ENCODE data around the gene GALNT1. TPM values are rescaled to one million over a fixed set of nuclear protein-coding genes. Genes with fewer than 3 reads are reported as not detected.
"Not testable (repeated sequence)": the region's sequence is repeated elsewhere in the genome, so short reads cannot be mapped to it uniquely, and the experiment has no call there.

GALNT1 gene
- total RNA-seq, 1 donor from 2014 or later: 270 TPM

DNA sequence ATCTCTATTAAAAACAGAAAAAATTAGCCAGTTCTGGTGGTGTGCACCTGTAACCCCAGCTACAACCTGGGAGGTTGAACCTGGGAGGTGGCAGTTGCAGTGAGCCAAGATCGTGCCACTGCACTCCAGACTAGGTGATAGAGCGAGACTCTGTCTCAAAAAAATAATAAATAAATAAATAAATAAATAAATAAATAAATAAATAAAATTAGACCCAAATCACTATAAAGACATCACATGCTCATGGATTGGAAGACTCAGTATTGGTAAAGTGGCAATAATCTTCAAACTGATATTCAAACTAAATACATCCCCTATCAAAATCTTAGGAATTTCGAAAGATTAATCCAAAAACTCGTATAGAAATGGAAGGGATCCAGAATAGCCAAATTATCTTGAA lies 15.5 kb upstream of the GALNT1 start:
- H3K4me3 Mint-ChIP-seq (ENCODE audit: unreplicated experiment): no peak overlapping the region
- H3K27ac Mint-ChIP-seq (ENCODE audit: unreplicated experiment): no peak overlapping the region
- TF ChIP-seq, protein P1, sequence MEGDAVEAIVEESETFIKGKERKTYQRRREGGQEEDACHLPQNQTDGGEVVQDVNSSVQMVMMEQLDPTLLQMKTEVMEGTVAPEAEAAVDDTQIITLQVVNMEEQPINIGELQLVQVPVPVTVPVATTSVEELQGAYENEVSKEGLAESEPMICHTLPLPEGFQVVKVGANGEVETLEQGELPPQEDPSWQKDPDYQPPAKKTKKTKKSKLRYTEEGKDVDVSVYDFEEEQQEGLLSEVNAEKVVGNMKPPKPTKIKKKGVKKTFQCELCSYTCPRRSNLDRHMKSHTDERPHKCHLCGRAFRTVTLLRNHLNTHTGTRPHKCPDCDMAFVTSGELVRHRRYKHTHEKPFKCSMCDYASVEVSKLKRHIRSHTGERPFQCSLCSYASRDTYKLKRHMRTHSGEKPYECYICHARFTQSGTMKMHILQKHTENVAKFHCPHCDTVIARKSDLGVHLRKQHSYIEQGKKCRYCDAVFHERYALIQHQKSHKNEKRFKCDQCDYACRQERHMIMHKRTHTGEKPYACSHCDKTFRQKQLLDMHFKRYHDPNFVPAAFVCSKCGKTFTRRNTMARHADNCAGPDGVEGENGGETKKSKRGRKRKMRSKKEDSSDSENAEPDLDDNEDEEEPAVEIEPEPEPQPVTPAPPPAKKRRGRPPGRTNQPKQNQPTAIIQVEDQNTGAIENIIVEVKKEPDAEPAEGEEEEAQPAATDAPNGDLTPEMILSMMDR (IDR thresholded peaks at IDR 0.05): no peak
- no peaks in the 10 kb centered on the region for H3K4me1 Mint-ChIP-seq (ENCODE audit: unreplicated experiment)
- H3K36me3 Mint-ChIP-seq (ENCODE audit: unreplicated experiment): no peaks in the 10 kb centered on the region
- H3K9me3 Mint-ChIP-seq (ENCODE audit: unreplicated experiment): no peaks in the 10 kb centered on the region
- H3K27me3 Mint-ChIP-seq (ENCODE audit: unreplicated experiment): no peaks in the 10 kb centered on the region
- DNase-seq (ENCODE audit: extremely low spot score, unreplicated experiment): no peak

DNA sequence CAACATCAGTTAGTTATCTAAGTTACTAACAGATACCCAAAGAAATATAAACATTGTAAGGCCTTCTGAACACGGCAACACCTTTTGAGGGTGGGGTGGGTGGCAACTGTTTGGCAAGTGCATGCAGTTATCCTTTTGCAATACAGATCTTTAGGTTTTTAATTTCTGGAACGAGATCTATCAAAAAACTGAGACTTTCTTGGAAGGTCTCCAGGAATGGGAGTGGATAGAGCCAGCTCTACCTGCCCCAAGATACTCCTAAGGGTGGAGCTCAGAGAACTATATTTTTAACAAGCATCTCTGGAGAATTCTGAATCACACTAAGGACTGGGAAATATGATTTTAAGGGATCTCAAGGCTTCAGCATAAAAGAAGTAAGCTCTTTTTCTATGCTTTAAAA lies 11.4 kb upstream of the GALNT1 start:
- H3K27me3 Mint-ChIP-seq (ENCODE audit: unreplicated experiment): no peaks in the 10 kb centered on the region
- H3K36me3 Mint-ChIP-seq (ENCODE audit: unreplicated experiment): no peaks in the 10 kb centered on the region
- no peak overlapping the region for H3K27ac Mint-ChIP-seq (ENCODE audit: unreplicated experiment)
- TF ChIP-seq, protein P1 (IDR thresholded peaks at IDR 0.05): no peak
- H3K4me3 Mint-ChIP-seq (ENCODE audit: unreplicated experiment): no peak overlapping the region
- H3K4me1 Mint-ChIP-seq (ENCODE audit: unreplicated experiment): no peaks in the 10 kb centered on the region
- DNase-seq (ENCODE audit: extremely low spot score, unreplicated experiment): no peak
- peaks cover 4% of the 10 kb centered on the region for H3K9me3 Mint-ChIP-seq (ENCODE audit: unreplicated experiment)

DNA sequence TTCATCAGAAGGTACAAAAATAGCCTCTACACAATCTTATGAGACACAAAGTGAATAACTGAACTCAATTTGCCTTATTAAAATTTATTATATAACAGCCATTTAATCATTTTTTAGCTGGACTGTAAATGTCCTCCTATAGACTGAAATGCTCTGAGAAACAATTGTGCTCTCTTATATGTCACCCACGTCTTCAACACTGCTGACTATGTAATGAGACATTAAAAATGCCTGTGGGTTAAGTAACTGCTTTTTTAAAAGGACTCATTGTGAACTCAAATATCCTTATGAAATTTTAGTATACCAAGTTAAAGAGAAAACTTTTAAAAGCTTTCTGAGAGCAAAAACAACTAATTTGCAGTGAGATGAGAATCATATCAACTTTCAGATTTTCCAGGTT lies 10.4 kb upstream of the GALNT1 start:
- TF ChIP-seq, protein P1 (IDR thresholded peaks at IDR 0.05): no peak
- no peaks in the 10 kb centered on the region for H3K27me3 Mint-ChIP-seq (ENCODE audit: unreplicated experiment)
- no peaks in the 10 kb centered on the region for H3K36me3 Mint-ChIP-seq (ENCODE audit: unreplicated experiment)
- H3K4me3 Mint-ChIP-seq (ENCODE audit: unreplicated experiment): no peak overlapping the region
- H3K4me1 Mint-ChIP-seq (ENCODE audit: unreplicated experiment): no peaks in the 10 kb centered on the region
- no peak overlapping the region for H3K27ac Mint-ChIP-seq (ENCODE audit: unreplicated experiment)
- peaks cover 7% of the 10 kb centered on the region for H3K9me3 Mint-ChIP-seq (ENCODE audit: unreplicated experiment)
- no peak for DNase-seq (ENCODE audit: extremely low spot score, unreplicated experiment)

DNA sequence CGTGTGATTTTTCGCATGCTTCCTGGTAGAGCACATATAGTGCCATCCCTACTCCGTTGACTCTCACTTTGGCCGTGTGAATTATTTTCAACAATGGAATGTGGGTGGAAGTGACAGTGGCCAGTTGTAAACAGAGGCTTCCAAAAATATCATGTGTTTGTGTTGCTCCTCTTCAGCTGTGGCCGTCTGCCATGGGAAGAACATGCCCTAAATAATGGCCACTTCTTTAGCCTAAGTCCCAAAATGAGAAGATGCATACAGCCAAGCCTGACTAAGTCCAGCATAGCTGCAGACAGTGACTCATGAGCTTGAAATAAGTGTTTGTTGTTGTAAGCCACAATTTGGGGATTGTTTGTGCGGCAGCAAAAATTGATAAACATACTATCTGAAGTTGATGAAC lies 8.9 kb upstream of the GALNT1 start:
- no peaks in the 10 kb centered on the region for H3K36me3 Mint-ChIP-seq (ENCODE audit: unreplicated experiment)
- no peak for DNase-seq (ENCODE audit: extremely low spot score, unreplicated experiment)
- no peak overlapping the region for H3K4me3 Mint-ChIP-seq (ENCODE audit: unreplicated experiment)

DNA sequence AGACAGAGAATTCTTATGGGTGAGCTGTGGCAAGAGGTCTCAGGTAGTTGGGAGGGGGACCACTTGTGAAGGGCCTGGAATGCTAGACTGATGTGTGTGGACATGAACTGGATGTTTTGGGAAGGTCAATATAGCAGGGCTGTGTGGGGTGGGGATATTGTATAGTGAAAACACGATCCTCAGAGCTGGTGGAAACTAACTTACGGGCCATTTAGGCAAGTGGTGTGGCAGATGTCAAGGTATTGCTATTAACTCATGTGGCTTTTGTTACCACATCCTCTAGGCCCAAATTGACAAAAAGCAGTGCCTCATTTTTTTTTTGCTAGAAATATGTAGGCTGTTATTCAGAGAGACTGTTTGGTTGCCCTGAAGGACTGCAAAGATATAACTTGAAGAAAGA lies 8.0 kb upstream of the GALNT1 start:
- no peaks in the 10 kb centered on the region for H3K36me3 Mint-ChIP-seq (ENCODE audit: unreplicated experiment)
- no peak for DNase-seq (ENCODE audit: extremely low spot score, unreplicated experiment)
- TF ChIP-seq, protein P1 (IDR thresholded peaks at IDR 0.05): no peak
- peaks cover 6% of the 10 kb centered on the region for H3K4me1 Mint-ChIP-seq (ENCODE audit: unreplicated experiment)
- no peaks in the 10 kb centered on the region for H3K27me3 Mint-ChIP-seq (ENCODE audit: unreplicated experiment)
- H3K27ac Mint-ChIP-seq (ENCODE audit: unreplicated experiment): no peak overlapping the region
- H3K9me3 Mint-ChIP-seq (ENCODE audit: unreplicated experiment): peaks cover 12% of the 10 kb centered on the region
- H3K4me3 Mint-ChIP-seq (ENCODE audit: unreplicated experiment): no peak overlapping the region

More for the DNA sequence above, 8.9 kb upstream of the GALNT1 start:
- TF ChIP-seq, protein P1 (IDR thresholded peaks at IDR 0.05): no peak
- Mint-ChIP-seq H3K27ac (ENCODE audit: unreplicated experiment) (no peak overlapping the region), H3K27me3 (ENCODE audit: unreplicated experiment) (no peaks in the 10 kb centered on the region), H3K4me1 (ENCODE audit: unreplicated experiment) (no peaks in the 10 kb centered on the region), H3K9me3 (ENCODE audit: unreplicated experiment) (peaks cover 12% of the 10 kb centered on the region)

DNA sequence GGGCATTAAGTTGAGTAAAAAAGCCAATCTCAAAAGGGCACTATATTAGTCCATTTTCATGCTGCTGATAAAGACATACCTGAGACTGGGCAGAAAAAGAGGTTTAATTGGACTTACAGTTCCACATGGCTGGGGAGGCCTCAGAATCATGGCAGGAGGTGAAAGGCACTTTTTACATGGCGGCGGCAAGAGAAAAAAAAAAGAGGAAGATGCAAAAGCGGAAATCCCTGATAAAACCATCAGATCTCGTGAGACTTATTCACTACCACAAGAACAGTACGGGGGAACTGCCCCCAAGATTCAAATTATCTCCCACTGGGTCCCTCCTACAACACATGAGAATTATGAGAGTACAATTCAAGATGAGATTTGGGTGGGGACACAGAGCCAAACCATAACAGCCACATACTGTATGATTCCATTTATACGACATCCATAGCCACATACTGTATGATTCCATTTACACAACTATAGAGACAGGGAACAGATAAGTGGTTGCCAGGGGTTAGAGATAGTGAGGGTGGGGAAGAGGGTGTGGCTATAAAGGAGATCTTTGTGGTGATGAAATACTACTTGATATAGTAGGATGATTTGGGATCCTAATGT lies 5.2 kb upstream of the GALNT1 start:
- not testable (repeated sequence) for H3K4me3 Mint-ChIP-seq (ENCODE audit: unreplicated experiment); H3K27ac Mint-ChIP-seq (ENCODE audit: unreplicated experiment); DNase-seq (ENCODE audit: extremely low spot score, unreplicated experiment); H3K9me3 Mint-ChIP-seq (ENCODE audit: unreplicated experiment); H3K36me3 Mint-ChIP-seq (ENCODE audit: unreplicated experiment); H3K27me3 Mint-ChIP-seq (ENCODE audit: unreplicated experiment)
- H3K4me1 Mint-ChIP-seq (ENCODE audit: unreplicated experiment): peaks cover 19% of the 10 kb centered on the region
